Measurements from ENCODE around the gene PSENEN. TPM values are rescaled to one million over a fixed set of nuclear protein-coding genes. Genes with fewer than 3 reads are reported as not detected.

PSENEN gene
- total RNA-seq, 1 experiment from 2014 or later = 70.2 TPM

DNA sequence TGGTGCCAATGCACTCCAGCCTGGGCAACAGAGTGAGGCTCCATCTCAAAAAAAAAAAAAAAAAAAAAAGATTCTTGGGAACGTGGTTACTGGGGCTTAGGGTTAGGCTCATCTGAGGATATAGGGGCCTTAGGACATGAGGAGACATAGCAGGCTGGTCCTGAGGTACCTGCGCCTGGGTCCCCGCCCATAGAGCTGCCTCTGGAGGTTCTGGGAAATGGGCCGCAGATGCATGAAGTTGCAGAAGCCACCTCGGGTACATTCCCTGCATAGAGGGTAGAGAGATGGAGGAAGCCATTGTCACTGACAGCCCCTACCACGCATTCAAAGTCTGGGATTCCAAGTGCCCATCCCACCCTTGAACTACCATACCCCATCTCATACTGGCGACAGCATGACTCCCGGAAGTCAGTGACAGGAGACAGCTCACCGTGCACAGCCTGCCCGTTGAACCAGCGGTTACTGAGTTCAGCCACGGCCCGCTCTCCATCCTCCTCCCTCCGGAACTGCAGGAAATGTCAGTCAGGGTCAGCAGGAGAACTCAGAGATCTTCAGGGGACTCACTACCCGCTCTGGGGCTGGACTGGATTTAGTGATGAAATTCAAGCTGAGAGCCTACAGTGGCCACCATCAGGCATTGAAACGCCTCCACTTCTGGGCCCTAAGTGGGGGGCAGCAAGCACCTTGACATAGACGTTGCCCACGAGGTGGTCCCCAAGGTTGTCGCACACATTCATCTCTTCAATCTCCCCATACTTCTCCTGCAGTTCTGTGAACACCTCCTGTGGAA, 1.6 kb upstream of the PSENEN start:
- intact Hi-C loops (cut with micrococcal nuclease; ENCODE audit: unreplicated experiment) = loop anchor here (2.0 kb wide), 1 partner anchor 77 kb away; no protein-coding TSS in a partner anchor
- Mint-ChIP-seq H3K27ac (ENCODE audit: unreplicated experiment) (no peak overlapping the region), H3K9me3 (ENCODE audit: unreplicated experiment) (no peaks in the 10 kb centered on the region), H3K36me3 (ENCODE audit: insufficient read depth, unreplicated experiment) (peaks cover 62% of the 10 kb centered on the region), H3K4me3 (ENCODE audit: unreplicated experiment) (peak overlapping the region; percentile 93), H3K27me3 (ENCODE audit: insufficient read depth, unreplicated experiment) (no peaks in the 10 kb centered on the region), H3K4me1 (ENCODE audit: low read depth, unreplicated experiment) (peaks cover 18% of the 10 kb centered on the region)
- Histone ChIP-seq H3K4me3 (ENCODE audit: low read depth, low read length) (no peak overlapping the region), H3K9me3 (no peaks in the 10 kb centered on the region), H3K36me3 (ENCODE audit: control insufficient read depth, insufficient read depth, low read length) (0 out of 2 replicates have a peak, but pooled peaks cover under 1% of the 10 kb centered on the region), H3K4me1 (peaks cover 11% of the 10 kb centered on the region), H3K27me3 (replicated peaks; ENCODE audit: control insufficient read depth, insufficient read depth, low read length) (no peaks in the 10 kb centered on the region)
- no peak for DNase-seq
- CTCF ChIA-PET = interaction anchor here (1.9 kb wide), 2 partner anchors 42 to 76 kb away, joined by 7 to 9 read pairs; no protein-coding TSS in a partner anchor
- no TSS peak for BruUV-seq (replicated peaks)
- POLR2A ChIA-PET = interaction anchor here (0.6 kb wide), 1 partner anchor 265 kb away, joined by 6 read pairs; the partner anchor contains the start of gene SYNE4
- TF ChIP-seq, protein P1, sequence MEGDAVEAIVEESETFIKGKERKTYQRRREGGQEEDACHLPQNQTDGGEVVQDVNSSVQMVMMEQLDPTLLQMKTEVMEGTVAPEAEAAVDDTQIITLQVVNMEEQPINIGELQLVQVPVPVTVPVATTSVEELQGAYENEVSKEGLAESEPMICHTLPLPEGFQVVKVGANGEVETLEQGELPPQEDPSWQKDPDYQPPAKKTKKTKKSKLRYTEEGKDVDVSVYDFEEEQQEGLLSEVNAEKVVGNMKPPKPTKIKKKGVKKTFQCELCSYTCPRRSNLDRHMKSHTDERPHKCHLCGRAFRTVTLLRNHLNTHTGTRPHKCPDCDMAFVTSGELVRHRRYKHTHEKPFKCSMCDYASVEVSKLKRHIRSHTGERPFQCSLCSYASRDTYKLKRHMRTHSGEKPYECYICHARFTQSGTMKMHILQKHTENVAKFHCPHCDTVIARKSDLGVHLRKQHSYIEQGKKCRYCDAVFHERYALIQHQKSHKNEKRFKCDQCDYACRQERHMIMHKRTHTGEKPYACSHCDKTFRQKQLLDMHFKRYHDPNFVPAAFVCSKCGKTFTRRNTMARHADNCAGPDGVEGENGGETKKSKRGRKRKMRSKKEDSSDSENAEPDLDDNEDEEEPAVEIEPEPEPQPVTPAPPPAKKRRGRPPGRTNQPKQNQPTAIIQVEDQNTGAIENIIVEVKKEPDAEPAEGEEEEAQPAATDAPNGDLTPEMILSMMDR (IDR thresholded peaks at IDR 0.05; ENCODE audit: insufficient read depth in 1 of 2, low read depth in 1 of 2, low read length in 1 of 2, severe bottlenecking in 1 of 2, unreplicated experiment in 1 of 2) = no peak

DNA sequence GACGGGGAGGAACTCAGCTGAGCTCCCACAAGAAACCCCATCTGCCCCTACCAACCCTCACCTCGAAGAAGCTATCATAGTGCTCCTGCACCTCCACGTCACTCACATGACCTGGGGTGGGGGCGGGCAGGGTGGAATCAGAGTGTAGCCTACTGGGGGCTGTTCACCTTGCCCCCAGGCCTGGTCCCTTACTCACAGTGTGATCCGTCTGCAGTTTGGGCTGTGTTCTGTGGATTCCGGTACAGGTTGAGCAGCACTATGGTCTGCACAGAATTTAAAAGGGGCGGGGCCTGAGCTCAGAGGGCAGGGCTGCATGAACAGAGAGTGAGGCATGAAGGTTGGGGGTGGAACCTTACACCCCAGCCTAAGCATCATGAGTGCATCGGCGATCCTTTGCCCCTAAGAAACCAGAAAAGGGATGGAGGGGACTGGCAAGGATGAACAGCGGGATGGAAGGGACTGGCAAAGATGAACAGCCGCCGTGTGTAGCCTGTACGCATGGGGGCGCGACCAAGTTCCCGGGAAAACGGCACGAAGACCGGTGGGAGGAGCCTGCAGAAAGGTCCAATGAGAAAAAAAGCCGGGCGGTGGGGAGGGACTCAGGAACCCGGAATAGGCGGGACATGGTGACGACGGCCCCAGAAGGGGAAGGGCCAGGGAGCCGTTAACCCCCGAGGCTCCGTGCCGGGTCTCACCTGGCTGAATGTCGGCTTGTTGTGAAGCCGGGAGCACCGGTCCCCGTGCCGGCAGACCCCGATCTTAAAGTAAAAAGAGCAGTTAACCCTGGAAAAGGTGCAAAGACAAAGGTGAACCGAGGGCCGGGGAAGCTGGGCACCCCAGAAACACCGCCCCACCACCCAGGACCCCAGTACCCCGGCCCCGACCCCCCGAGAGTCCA, 772 bp upstream of the PSENEN start:
- no peaks in the 10 kb centered on the region for H3K27me3 Mint-ChIP-seq (ENCODE audit: insufficient read depth, unreplicated experiment)
- Histone ChIP-seq H3K4me1 (peaks cover 10% of the 10 kb centered on the region), H3K4me3 (ENCODE audit: low read depth, low read length) (peak overlapping the region; percentile 81), H3K36me3 (ENCODE audit: control insufficient read depth, insufficient read depth, low read length) (no peaks in the 10 kb centered on the region), H3K27me3 (replicated peaks; ENCODE audit: control insufficient read depth, insufficient read depth, low read length) (no peaks in the 10 kb centered on the region), H3K9me3 (no peaks in the 10 kb centered on the region)
- CTCF ChIA-PET = interaction anchor here (0.7 to 1.9 kb wide), 6 partner anchors 8 to 234 kb away, joined by 4 to 12 read pairs (median 6); no protein-coding TSS in a partner anchor
- POLR2A ChIA-PET = interaction anchor here (0.5 to 1.0 kb wide), 7 partner anchors 8 to 269 kb away, joined by 3 to 19 read pairs (median 4); partner anchors contain the start of genes ALKBH6 and SYNE4
- H3K27ac Mint-ChIP-seq (ENCODE audit: unreplicated experiment) = peak overlapping the region; percentile 98
- H3K4me1 Mint-ChIP-seq (ENCODE audit: low read depth, unreplicated experiment) = peaks cover 26% of the 10 kb centered on the region
- no peaks in the 10 kb centered on the region for H3K9me3 Mint-ChIP-seq (ENCODE audit: unreplicated experiment)
- H3K36me3 Mint-ChIP-seq (ENCODE audit: insufficient read depth, unreplicated experiment) = peaks cover 60% of the 10 kb centered on the region
- DNase-seq = peak; percentile 97 to 98
- peak overlapping the region; percentile 93 for H3K4me3 Mint-ChIP-seq (ENCODE audit: unreplicated experiment)
- BruUV-seq (replicated peaks) = TSS peak; percentile 81
- intact Hi-C loops (cut with micrococcal nuclease; ENCODE audit: unreplicated experiment) = loop anchor here (1.0 to 2.0 kb wide), 2 partner anchors 76 to 187 kb away; no protein-coding TSS in a partner anchor
- TF ChIP-seq, protein P1 (IDR thresholded peaks at IDR 0.05; ENCODE audit: insufficient read depth in 1 of 2, low read depth in 1 of 2, low read length in 1 of 2, severe bottlenecking in 1 of 2, unreplicated experiment in 1 of 2) = peak; percentile 36 to 55

DNA sequence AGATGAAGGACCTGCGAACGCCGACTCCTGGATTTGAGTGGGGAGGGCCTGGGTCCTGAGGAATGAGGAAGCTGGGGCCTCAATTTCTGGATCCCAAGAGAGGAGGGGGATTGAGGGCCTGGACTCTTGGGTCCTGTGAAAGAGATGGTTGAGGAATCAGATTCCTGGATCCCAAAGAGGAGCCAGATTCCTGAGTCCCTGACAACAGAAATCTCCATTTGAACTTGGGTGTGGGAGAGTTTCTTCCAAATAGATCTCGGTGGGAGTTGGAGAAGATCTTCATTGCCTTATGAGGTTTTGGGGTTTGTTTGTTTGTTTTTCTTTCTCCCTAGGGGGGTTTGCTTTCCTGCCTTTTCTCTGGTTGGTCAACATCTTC, 624 bp downstream of the PSENEN start:
- CTCF ChIA-PET = interaction anchor here (1.4 to 1.9 kb wide), 4 partner anchors 9 to 185 kb away, joined by 6 to 12 read pairs (median 8); no protein-coding TSS in a partner anchor
- POLR2A ChIA-PET = interaction anchor here (0.7 to 1.0 kb wide), 3 partner anchors 11 to 268 kb away, joined by 3 to 14 read pairs (median 3); partner anchors contain the start of gene ALKBH6
- no TSS peak for BruUV-seq (replicated peaks)

More for the DNA sequence above, 624 bp downstream of the PSENEN start:
- H3K4me3 ChIP-seq (ENCODE audit: low read depth, low read length) = peak overlapping the region; percentile 48
- peak overlapping the region; percentile 93 for H3K4me3 Mint-ChIP-seq (ENCODE audit: unreplicated experiment)
- TF ChIP-seq, protein P1 (IDR thresholded peaks at IDR 0.05; ENCODE audit: insufficient read depth in 1 of 2, low read depth in 1 of 2, low read length in 1 of 2, severe bottlenecking in 1 of 2, unreplicated experiment in 1 of 2) = no peak
- peaks cover 55% of the 10 kb centered on the region for H3K36me3 Mint-ChIP-seq (ENCODE audit: insufficient read depth, unreplicated experiment)
- intact Hi-C loops (cut with micrococcal nuclease; ENCODE audit: unreplicated experiment) = no loop called here
- no peaks in the 10 kb centered on the region for H3K9me3 ChIP-seq
- peak overlapping the region; percentile 98 for H3K27ac Mint-ChIP-seq (ENCODE audit: unreplicated experiment)
- peaks cover 7% of the 10 kb centered on the region for H3K4me1 ChIP-seq
- no peak for DNase-seq
- no peaks in the 10 kb centered on the region for H3K9me3 Mint-ChIP-seq (ENCODE audit: unreplicated experiment)
- H3K27me3 Mint-ChIP-seq (ENCODE audit: insufficient read depth, unreplicated experiment) = no peaks in the 10 kb centered on the region
- no peaks in the 10 kb centered on the region for H3K27me3 ChIP-seq (replicated peaks; ENCODE audit: control insufficient read depth, insufficient read depth, low read length)
- peaks cover 23% of the 10 kb centered on the region for H3K4me1 Mint-ChIP-seq (ENCODE audit: low read depth, unreplicated experiment)
- H3K36me3 ChIP-seq (ENCODE audit: control insufficient read depth, insufficient read depth, low read length) = no peaks in the 10 kb centered on the region
